HCT116 (cell line): Measurements from ENCODE around the gene TJP3. TPM values are rescaled to one million over a fixed set of nuclear protein-coding genes. Genes with fewer than 3 reads are reported as not detected.
"Not testable (repeated sequence)": the region's sequence is repeated elsewhere in the genome, so short reads cannot be mapped to it uniquely, and the experiment has no call there.

Experiments
- ATAC-seq: fragments of 200-7000 bp; cut with Tn5 transposase; 2 replicates; pipeline ENCODE4 v1.9.1; 2020; ENCODE audit warnings: mild to moderate bottlenecking, moderate library complexity
- BruUV-seq: library from RNA; stranded (reverse); fragments of 400-500 nt; replicated peaks from 2 replicates; lab custom pipeline; 2021; lab: Mats Ljungman, UMichigan
- CTCF ChIA-PET: fragments of 300-600 bp; sonication (Branson Sonifier 250); formaldehyde crosslinking; loops from one replicate; lab custom pipeline; 2021; ENCODE audit warnings: antibody characterized with exemption; lab: Charles Lee
- POLR2A ChIA-PET: fragments of 300-600, 350-600 bp; sonication (Branson Sonifier 250); formaldehyde crosslinking; loops from one replicate; lab custom pipeline; 2021; ENCODE audit warnings: antibody characterized with exemption; lab: Charles Lee
- RAD21 ChIA-PET, 2 experiments: fragments of 300-600 bp; sonication (Branson Sonifier 250); formaldehyde crosslinking; loops; one replicate each; lab custom pipeline; 2023; ENCODE audit warnings: low total read pairs in 2 of 2; ENCODE audit not compliant: uncharacterized antibody in 2 of 2, unreplicated experiment in 2 of 2, low non-redundant PET in 1 of 2; lab: Charles Lee
- DNase-seq: peaks from one replicate; pipeline ENCODE4 v3.0.0-alpha.2; 2010; ENCODE audit warnings: low read depth, low spot score
- H2AFZ ChIP-seq: fragments of 200-600 bp; shearing (Covaris generic), sonication (generic); 2 replicates; pipeline ENCODE4 v1.6.1; 2017; ENCODE audit warnings: low read depth, mixed run types, mixed read lengths, antibody characterized with exemption, low read length; ENCODE audit not compliant: poor library complexity, severe bottlenecking
- H3K27ac ChIP-seq: 2 replicates; pipeline ENCODE4 v1.5.1; 2012; ENCODE audit warnings: low read depth, low read length
- H3K27me3 ChIP-seq: fragments of 200-600 bp; sonication (generic); 2 replicates; pipeline ENCODE4 v1.6.1; 2016; ENCODE audit warnings: mixed run types, low read length, mixed read lengths; ENCODE audit not compliant: insufficient read depth
- H3K36me3 ChIP-seq, 2 experiments: fragments of 200-500 bp in 1 of 2; fragments of 200-600 bp in 1 of 2; sonication (Bioruptor generic) in 1 of 2; sonication (generic) in 1 of 2; 2 replicates each; pipeline versions ENCODE4 v1.5.1 to v1.6.1; 2014 to 2016; ENCODE audit warnings: low read length in 2 of 2, inconsistent platforms in 1 of 2, mixed read lengths in 1 of 2, mixed run types in 1 of 2; ENCODE audit not compliant: insufficient read depth in 2 of 2, control insufficient read depth in 1 of 2
- H3K4me1 ChIP-seq, 2 experiments: fragments of 200-600 bp in 1 of 2; sonication (generic) in 1 of 2; 2 replicates each; pipeline versions ENCODE4 v1.5.1 to v1.6.1; 2012 to 2017; ENCODE audit warnings: low read length in 2 of 2, inconsistent platforms in 1 of 2, mild to moderate bottlenecking in 1 of 2, mixed read lengths in 1 of 2, mixed run types in 1 of 2, moderate library complexity in 1 of 2; ENCODE audit not compliant: insufficient read depth in 2 of 2, control insufficient read depth in 1 of 2
- H3K4me2 ChIP-seq: fragments of 200-600 bp; sonication (generic); 2 replicates; pipeline ENCODE4 v1.6.1; 2017; ENCODE audit warnings: mixed run types, low read length, mixed read lengths
- H3K4me3 ChIP-seq, 2 experiments: fragments of 200-600 bp in 1 of 2; sonication (generic) in 1 of 2; replicated peaks in 1 of 2; 2 replicates each; pipeline ENCODE4 v1.5.1; 2011 to 2016; ENCODE audit warnings: low read length in 2 of 2, control low read depth in 1 of 2, low read depth in 1 of 2, mild to moderate bottlenecking in 1 of 2, mixed read lengths in 1 of 2, mixed run types in 1 of 2
- H3K79me2 ChIP-seq: fragments of 200-600 bp; sonication (generic); 2 replicates; pipeline ENCODE4 v1.6.1; 2017; ENCODE audit warnings: mild to moderate bottlenecking, mixed run types, low read length, moderate library complexity, mixed read lengths; ENCODE audit not compliant: insufficient read depth
- H3K9ac ChIP-seq: fragments of 200-600 bp; sonication (generic); 2 replicates; pipeline ENCODE4 v1.6.1; 2016; ENCODE audit warnings: low read length, mixed read lengths
- H3K9me2 ChIP-seq: fragments of 200-600 bp; sonication (generic), shearing (Covaris generic); 2 replicates; pipeline ENCODE4 v1.6.1; 2017; ENCODE audit warnings: mixed run types, mild to moderate bottlenecking, moderate library complexity; ENCODE audit not compliant: insufficient read depth
- H3K9me3 ChIP-seq, 2 experiments: fragments of 200-500 bp in 1 of 2; fragments of 200-600 bp in 1 of 2; sonication (Bioruptor generic) in 1 of 2; sonication (generic) in 1 of 2; 2 replicates each; pipeline ENCODE4 v1.6.1; 2014 to 2017; ENCODE audit warnings: low read length in 2 of 2, mixed read lengths in 2 of 2, inconsistent platforms in 1 of 2, low read depth in 1 of 2, mild to moderate bottlenecking in 1 of 2, mixed run types in 1 of 2, moderate library complexity in 1 of 2; ENCODE audit not compliant: control insufficient read depth in 1 of 2, insufficient read depth in 1 of 2
- H4K20me1 ChIP-seq: fragments of 200-600 bp; sonication (generic), shearing (Covaris generic); 2 replicates; pipeline ENCODE4 v1.6.1; 2017; ENCODE audit warnings: mixed run types, mild to moderate bottlenecking, moderate library complexity; ENCODE audit not compliant: insufficient read depth
- CEBPB ChIP-seq: IDR thresholded peaks from 2 replicates; pipeline ENCODE4 v1.6.1; 2012; ENCODE audit warnings: low read depth
- EZH2phosphoT487 ChIP-seq: fragments of 200-600 bp; IDR thresholded peaks from 2 replicates; pipeline ENCODE4 v1.6.1; 2018; ENCODE audit warnings: antibody characterized with exemption, borderline replicate concordance
- JUND ChIP-seq: IDR thresholded peaks from 2 replicates; pipeline ENCODE4 v1.6.1; 2012
- intact Hi-C: fragments of 100-400 bp; cut with micrococcal nuclease; formaldehyde crosslinking; loops from 2 replicates; pipeline ENCODE4 v1.10.0; 2022
- total RNA-seq: library from RNA; stranded (reverse); gene quantifications from one replicate; pipeline ENCODE4 v1.2.1, GENCODE V29; 2021; ENCODE audit not compliant: unreplicated experiment
- TF ChIP-seq, protein P1 (sequence below), 3 experiments: fragments of 200-600 bp in 1 of 3; sonication (generic) in 1 of 3; IDR thresholded peaks in 2 of 3; conservative IDR thresholded peaks in 1 of 3; 2 replicates each; pipeline ENCODE4 v1.5.1; 2012 to 2017; ENCODE audit warnings: low read depth in 2 of 3, low read length in 2 of 3, antibody characterized with exemption in 1 of 3, borderline replicate concordance in 1 of 3, control low read depth in 1 of 3, mild to moderate bottlenecking in 1 of 3, mixed read lengths in 1 of 3, mixed run types in 1 of 3, moderate library complexity in 1 of 3; ENCODE audit not compliant: insufficient read depth in 1 of 3
- TF ChIP-seq, protein P2 (sequence below): IDR thresholded peaks from 2 replicates; pipeline ENCODE4 v1.6.1; 2012; ENCODE audit warnings: low read depth

Gene TJP3
- total RNA-seq, 1 experiment from 2014 or later: 69.6 TPM

DNA sequence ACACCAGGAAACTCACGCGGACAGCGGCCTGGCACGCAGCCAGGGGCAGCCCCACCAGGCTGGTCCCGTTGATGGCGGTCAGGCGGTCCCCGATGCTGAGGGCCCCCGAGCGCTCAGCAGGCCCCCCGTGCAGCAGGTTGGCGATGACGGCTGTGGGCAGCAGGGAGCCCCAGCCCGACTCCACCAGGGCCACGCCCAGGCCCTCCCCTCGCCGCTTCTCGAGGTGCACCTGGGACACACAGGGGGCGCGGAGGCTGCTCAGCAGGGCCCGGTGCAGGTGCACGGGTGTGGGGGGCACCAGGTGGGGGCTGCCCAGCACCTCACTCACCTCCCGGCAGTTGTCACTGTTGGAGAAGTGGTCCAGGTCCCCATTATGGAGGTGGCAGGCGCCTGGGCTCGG, 44.3 kb downstream of the TJP3 start (continued):
- TF ChIP-seq, protein P1, sequence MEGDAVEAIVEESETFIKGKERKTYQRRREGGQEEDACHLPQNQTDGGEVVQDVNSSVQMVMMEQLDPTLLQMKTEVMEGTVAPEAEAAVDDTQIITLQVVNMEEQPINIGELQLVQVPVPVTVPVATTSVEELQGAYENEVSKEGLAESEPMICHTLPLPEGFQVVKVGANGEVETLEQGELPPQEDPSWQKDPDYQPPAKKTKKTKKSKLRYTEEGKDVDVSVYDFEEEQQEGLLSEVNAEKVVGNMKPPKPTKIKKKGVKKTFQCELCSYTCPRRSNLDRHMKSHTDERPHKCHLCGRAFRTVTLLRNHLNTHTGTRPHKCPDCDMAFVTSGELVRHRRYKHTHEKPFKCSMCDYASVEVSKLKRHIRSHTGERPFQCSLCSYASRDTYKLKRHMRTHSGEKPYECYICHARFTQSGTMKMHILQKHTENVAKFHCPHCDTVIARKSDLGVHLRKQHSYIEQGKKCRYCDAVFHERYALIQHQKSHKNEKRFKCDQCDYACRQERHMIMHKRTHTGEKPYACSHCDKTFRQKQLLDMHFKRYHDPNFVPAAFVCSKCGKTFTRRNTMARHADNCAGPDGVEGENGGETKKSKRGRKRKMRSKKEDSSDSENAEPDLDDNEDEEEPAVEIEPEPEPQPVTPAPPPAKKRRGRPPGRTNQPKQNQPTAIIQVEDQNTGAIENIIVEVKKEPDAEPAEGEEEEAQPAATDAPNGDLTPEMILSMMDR (IDR thresholded peaks at IDR 0.05 in 2 of 3, conservative IDR thresholded peaks at IDR 0.05 in 1 of 3; ENCODE audit: borderline replicate concordance in 1 of 3, insufficient read depth in 1 of 3, low read depth in 2 of 3, low read length in 2 of 3): no peak
- TF ChIP-seq, all 23 proteins: peak for 0

DNA sequence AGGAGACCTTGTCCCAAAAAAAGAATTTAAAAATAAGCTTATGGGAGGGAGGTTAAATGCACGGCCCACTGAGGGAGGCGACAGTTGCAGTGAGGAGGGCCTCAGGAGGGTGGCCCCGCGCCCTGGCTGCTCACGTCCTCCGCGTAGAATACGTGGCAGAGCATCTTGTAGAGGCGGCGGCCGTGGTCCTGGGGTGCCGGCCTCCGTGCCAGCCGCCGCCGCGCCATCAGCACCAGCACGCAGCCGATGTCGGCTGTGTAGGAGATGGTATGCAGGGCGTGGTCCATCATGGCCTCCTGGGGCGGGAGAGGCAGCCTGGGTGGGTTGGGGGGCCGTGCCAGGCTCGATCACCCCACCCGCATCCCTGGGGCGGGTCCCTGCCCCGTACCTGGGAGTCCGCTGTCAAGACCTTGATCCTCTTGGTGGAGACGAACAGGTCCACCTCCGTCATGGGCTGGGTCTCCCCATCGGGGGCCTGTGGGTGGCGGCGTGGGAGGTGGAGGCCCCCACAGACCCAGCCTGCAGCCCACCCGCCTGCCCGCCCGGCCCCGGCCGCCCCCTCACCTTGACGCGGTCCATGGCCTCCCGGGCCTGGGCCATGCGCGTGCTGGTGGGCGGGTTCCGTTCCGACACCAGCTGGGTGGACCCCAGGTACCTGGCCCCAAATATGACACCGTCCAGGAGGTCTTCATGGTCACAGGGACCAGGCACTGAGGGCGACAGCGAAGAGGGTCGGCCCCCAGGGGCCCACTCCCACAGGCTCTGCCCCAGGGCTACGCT, 45.6 kb downstream of the TJP3 start:
- Histone ChIP-seq H3K36me3 (peaks cover 0 to 3% of the 10 kb centered on the region in 2 experiments; a peak in 2 of 4 replicates), H4K20me1 (no peaks in the 10 kb centered on the region), H3K79me2 (peaks cover 1% of the 10 kb centered on the region; the same call in 1 of the 2 replicates), H3K27ac (no peak overlapping the region), H2AFZ (no peak overlapping the region), H3K9ac (no peak overlapping the region), H3K9me3 (no peaks in the 10 kb centered on the region), H3K4me1 (no peaks in the 10 kb centered on the region), H3K9me2 (no peaks in the 10 kb centered on the region), H3K4me2 (no peak overlapping the region), H3K4me3 (no peak overlapping the region), H3K27me3 (no peaks in the 10 kb centered on the region)
- intact Hi-C loops: no loop called here
- BruUV-seq: no TSS peak
- ATAC-seq (no peak), DNase-seq (no peak)
- TF ChIP-seq JUND (no peak), EZH2phosphoT487 (no peak), CEBPB (no peak)
- TF ChIP-seq, protein P1 (IDR thresholded peaks at IDR 0.05 in 2 of 3, conservative IDR thresholded peaks at IDR 0.05 in 1 of 3; ENCODE audit: borderline replicate concordance in 1 of 3, insufficient read depth in 1 of 3, low read depth in 2 of 3, low read length in 2 of 3): no peak
- TF ChIP-seq, protein P2, sequence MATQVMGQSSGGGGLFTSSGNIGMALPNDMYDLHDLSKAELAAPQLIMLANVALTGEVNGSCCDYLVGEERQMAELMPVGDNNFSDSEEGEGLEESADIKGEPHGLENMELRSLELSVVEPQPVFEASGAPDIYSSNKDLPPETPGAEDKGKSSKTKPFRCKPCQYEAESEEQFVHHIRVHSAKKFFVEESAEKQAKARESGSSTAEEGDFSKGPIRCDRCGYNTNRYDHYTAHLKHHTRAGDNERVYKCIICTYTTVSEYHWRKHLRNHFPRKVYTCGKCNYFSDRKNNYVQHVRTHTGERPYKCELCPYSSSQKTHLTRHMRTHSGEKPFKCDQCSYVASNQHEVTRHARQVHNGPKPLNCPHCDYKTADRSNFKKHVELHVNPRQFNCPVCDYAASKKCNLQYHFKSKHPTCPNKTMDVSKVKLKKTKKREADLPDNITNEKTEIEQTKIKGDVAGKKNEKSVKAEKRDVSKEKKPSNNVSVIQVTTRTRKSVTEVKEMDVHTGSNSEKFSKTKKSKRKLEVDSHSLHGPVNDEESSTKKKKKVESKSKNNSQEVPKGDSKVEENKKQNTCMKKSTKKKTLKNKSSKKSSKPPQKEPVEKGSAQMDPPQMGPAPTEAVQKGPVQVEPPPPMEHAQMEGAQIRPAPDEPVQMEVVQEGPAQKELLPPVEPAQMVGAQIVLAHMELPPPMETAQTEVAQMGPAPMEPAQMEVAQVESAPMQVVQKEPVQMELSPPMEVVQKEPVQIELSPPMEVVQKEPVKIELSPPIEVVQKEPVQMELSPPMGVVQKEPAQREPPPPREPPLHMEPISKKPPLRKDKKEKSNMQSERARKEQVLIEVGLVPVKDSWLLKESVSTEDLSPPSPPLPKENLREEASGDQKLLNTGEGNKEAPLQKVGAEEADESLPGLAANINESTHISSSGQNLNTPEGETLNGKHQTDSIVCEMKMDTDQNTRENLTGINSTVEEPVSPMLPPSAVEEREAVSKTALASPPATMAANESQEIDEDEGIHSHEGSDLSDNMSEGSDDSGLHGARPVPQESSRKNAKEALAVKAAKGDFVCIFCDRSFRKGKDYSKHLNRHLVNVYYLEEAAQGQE: no peak
- ChIA-PET CTCF (no interaction called here), POLR2A (interaction anchor here (1.0 kb wide), 1 partner anchor 8 kb away, joined by 4 read pairs; no protein-coding TSS in a partner anchor), RAD21 (no interaction called here)

DNA sequence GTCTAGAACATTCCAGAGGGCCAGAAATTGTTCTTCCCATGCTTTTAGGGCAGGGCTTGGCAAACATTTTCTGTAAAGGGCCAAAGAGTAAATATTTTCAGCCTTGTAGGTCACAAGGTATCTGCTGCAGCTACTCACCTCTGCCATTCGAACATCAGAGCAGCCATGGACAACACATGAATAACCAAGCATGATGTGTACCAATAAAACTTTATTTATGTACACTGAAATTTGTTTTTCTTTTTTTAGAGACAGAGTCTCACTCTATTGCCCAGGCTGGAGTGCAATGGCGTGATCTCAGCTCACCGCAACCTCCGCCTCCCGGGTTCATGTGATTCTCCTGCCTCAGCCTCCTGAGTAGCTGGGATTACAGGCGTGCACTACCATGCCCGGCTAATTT, 49.5 kb downstream of the TJP3 start:
- POLR2A ChIA-PET, H3K4me3 ChIP-seq, DNase-seq, H3K9me3 ChIP-seq, intact Hi-C loops, H3K27ac ChIP-seq, CTCF ChIA-PET, H3K4me1 ChIP-seq, H3K9ac ChIP-seq, ATAC-seq, H3K36me3 ChIP-seq, H3K27me3 ChIP-seq, BruUV-seq, H4K20me1 ChIP-seq, H3K9me2 ChIP-seq, H2AFZ ChIP-seq, RAD21 ChIA-PET, H3K4me2 ChIP-seq: not testable (repeated sequence)
- H3K79me2 ChIP-seq: peaks cover 25% of the 10 kb centered on the region
